ENCODE results near the gene GPD1. TPM values are rescaled to one million over a fixed set of nuclear protein-coding genes. Genes with fewer than 3 reads are reported as not detected.

The GPD1 gene
- total and polyA plus RNA-seq, 9 of the 15 experiments (the other 6 are each of a cell fraction or from before 2014, with no cell fraction given), result 0.13 to 1.00 (median 0.55) TPM

- TF ChIP-seq AFF1 (IDR thresholded peaks at IDR 0.05; ENCODE audit: low read depth in 1 of 2, partially characterized antibody in 2 of 2) (peak in 1 of 2 experiments; percentile 10), MEIS2 (IDR thresholded peaks at IDR 0.05; ENCODE audit: partially characterized antibody) (no peak), DDX20 (tag; IDR thresholded peaks at IDR 0.05; ENCODE audit: low read depth) (no peak), STAT6 (CRISPR knock-in tag; IDR thresholded peaks at IDR 0.05) (no peak; the same call in 1 of the 2 replicates), CC2D1A (IDR thresholded peaks at IDR 0.05) (peak; percentile 67; the same call in 1 of the 2 replicates), HNRNPK (IDR thresholded peaks at IDR 0.05; ENCODE audit: low read depth, low read length, poor library complexity, severe bottlenecking) (no peak), HDAC8 (tag; IDR thresholded peaks at IDR 0.05) (no peak), KLF16 (IDR thresholded peaks at IDR 0.05) (0 out of 2 replicates have a peak, but pooled peaks have one; percentile 21), ZNF609 (CRISPR knock-in tag; IDR thresholded peaks at IDR 0.05; ENCODE audit: borderline replicate concordance) (0 out of 2 replicates have a peak, but pooled peaks have one; percentile 52), SMARCC2 (IDR thresholded peaks at IDR 0.05; ENCODE audit: low read depth) (no peak), ETV5 (CRISPR knock-in tag; IDR thresholded peaks at IDR 0.05; ENCODE audit: low read depth) (no peak), BCL6 (CRISPR knock-in tag; IDR thresholded peaks at IDR 0.05) (no peak), KDM2B (CRISPR knock-in tag; IDR thresholded peaks at IDR 0.05) (no peak), TCF3 (CRISPR knock-in tag; IDR thresholded peaks at IDR 0.05) (no peak; the same call in 1 of the 2 replicates), ERF (CRISPR knock-in tag; IDR thresholded peaks at IDR 0.05) (no peak), ATF1 (CRISPR knock-in tag; IDR thresholded peaks at IDR 0.05) (no peak), ATF1 (tag; IDR thresholded peaks at IDR 0.05) (no peak)
Measured at GRCh38 chr12:50070314-50071060, 33.3 kb upstream of the GPD1 start (continued).
